ENCODE measurements around the gene TENT4A.

Gene TENT4A

DNA sequence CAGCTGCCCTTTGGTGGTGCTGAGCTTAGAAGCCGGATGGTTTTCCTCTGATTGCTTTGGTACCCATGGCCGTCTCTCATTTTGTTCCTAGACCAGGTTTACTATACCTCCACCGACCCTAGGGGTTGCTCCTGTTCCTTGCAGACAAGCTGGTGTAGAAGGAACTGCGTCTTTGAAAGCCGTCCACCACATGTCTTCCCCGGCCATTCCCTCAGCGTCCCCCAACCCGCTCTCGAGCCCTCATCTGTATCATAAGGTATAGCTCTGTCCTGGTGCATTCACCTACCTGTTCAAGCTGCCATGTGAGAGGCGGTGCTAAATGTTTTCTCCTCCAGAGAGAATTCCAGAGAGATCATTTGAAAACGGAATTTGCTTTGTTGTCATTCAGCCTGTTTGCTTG is 39.5 kb downstream of the TENT4A start:
- DNase-seq (ENCODE audit: low read depth in 2 of 2): no peak

DNA sequence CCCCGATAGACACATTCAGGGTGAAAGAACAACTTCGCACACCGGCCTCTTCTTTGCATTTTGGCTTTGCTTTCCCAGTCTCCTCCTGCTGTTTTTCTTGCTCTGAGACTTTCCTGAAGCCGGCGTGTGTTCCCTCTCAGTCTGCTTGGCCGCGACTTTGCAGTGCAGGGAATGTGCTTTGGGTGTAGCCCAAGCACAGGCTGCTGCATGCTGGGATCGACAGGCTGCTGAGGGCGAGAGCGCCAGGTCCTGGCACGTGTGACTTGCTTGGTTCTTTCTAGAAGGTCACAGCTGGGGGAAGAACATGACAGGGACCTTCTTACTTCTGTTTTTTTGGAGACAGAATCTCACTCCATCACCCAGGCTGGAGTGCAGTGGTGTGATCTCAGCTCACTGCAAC is 40.6 kb downstream of the TENT4A start:
- DNase-seq (ENCODE audit: low read depth in 2 of 2): no peak

DNA sequence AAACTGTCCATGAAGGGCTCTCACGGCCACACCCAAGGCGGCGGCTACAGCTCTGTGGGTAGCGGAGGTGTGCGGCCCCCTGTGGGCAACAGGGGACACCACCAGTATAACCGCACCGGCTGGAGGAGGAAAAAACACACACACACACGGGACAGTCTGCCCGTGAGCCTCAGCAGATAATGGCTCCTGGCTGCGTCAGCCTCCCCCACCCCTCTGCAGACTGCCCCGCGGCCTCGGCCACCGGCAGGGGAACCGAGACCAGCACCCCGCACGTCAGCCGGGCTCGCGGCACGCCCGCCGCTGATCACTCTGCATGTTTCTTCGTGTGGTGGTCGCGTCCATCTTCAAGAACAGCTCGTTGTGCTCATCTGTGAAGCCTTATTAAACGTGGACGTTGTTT is 41.5 kb downstream of the TENT4A start:
- no peak for DNase-seq (ENCODE audit: low read depth in 2 of 2)

DNA sequence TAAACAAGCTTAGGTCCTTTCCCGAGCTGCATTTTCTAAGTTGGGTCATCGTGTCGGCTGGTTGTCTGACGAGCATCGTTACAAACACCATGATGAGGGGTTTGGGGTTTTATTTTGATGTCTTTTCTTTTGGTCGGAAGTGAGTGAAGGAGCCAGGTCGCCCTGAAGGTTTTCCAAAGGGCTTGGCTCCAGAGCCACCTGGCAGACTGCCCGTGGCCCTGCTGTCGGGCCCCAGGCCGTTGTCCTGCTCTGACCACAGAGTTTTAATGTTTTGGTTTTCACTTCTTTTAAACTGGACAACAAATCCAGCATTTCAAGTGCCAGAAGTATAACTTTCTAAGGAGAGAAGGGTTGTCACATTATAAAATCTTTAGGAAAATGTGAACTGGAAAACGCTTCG is 42.3 kb downstream of the TENT4A start:
- no peak for DNase-seq (ENCODE audit: low read depth in 2 of 2)

DNA sequence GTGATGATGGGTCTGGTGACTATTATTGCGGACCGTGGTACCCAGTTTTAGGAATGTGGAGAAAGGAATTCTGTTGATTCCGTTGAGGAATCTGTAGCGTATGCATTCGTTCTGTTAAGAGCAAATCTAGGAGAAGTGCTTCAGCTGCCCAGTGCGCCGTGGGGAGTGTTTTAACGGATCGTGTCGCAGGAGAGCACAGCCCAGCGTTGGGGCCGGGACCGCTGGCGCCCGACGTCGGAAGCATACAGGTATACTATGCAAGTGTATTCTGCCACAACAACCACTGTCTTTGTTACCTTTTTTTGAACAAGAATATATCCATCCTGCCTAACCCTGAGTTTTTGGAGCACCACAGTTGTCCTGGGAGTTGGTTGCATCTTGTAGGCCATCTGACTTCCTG is 42.7 kb downstream of the TENT4A start:
- DNase-seq (ENCODE audit: low read depth in 2 of 2): no peak

DNA sequence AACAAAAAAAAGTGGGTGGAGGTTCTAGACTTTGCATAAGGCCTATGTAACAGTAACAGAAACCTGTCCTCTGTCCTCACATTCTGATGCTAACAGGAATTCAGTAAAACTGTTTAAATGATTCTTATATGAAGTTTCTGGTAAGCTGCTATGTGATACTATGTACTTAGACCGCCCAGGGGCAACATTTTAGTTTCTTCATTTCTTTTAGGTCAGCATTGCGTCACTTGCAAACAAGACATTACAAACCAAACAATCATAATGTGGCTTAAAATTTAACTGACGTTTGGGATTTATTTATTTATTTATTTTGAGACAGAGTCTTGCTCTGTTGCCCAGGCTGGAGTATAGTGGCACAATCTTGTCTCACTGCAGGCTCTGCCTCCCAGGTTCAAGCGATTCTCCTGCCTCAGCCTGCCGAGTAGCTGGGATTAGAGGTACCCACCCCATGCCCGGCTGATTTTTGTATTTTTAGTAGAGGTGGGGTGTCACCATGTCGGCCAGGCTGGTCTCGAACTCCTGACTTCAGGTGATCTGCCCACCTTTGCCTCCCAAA is 44.3 kb downstream of the TENT4A start:
- no peak for DNase-seq (ENCODE audit: low read depth in 2 of 2)

DNA sequence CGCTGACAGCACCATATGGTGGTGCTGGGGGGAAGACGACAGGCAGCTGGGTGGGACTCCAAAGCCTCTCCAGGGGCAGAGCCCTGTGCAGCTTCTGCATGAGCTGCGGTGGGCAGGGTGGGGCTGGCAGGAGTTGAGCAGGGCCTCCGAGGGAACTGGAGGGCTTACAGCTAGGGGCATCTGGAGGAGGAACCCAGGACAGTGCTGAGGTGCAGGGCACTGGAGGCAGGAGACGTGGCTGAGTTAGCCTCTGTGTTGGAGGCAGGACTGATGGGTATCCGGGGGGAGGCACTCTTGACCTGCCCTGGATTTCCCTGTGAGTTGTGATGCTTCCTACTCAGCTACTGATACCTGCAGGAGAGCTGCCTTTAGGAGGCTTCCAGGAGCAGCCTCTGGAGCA is 45.0 kb downstream of the TENT4A start:
- no peak for DNase-seq (ENCODE audit: low read depth in 2 of 2)

DNA sequence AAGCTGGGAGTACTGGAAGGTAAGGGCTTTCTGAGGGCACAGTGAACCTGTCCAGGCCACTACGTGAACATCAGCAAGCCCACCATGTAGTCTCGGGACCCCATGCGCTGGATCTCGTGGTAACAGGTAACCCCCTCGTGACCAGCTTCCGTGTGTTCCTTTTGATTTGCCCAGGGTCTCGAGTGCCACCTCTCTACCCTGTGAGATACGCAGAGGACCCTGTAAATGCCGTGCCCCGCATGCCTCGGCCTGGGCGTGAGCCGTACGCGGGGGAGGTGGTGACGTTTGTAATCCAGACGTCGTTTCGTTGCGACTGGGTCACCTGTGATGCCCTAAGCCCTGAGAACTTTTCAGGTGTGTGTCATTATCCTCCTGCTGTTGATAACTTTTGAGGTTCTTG is 45.5 kb downstream of the TENT4A start:
- no peak for DNase-seq (ENCODE audit: low read depth in 2 of 2)

DNA sequence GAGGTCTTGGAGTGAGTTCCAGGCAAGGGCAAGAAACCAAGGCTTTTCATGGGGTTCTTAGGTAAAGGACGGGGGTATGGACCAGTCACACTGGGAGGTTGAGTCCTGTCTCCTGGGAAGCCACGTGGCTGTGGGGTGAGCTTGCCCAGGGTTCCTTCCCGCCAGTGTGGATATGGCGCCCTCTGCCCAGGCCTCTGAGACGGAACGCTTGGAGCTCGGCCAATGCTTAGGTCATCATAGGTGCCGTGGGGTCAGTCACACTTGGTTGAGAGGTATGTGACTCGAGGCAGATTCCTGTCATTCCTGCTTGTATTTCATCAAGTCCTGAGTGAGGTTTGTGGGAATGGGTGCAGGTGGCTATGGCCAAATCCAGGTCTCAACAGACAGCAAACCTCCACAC is 46.2 kb downstream of the TENT4A start:
- no peak for DNase-seq (ENCODE audit: low read depth in 2 of 2)

DNA sequence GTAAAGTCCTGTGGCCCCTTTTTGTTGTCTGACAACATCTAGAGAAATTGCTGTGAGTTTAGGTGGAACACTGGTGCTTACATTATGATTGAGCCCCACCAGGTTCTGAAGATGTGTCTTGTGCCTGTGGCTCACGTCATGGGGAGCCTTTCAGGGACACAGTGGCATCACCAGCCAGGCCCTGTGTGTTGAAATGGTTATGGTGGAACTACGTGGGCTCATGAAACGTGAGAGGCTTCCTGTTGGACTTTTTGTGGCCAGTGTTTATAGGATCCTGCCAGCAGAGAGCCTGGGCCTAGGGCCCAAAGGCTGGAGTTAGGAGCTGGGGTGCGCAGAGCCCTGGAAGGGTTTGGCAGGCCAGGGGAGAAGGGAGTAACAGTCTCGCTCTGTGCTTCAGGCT is 46.8 kb downstream of the TENT4A start:
- DNase-seq (ENCODE audit: low read depth in 2 of 2): no peak

DNA sequence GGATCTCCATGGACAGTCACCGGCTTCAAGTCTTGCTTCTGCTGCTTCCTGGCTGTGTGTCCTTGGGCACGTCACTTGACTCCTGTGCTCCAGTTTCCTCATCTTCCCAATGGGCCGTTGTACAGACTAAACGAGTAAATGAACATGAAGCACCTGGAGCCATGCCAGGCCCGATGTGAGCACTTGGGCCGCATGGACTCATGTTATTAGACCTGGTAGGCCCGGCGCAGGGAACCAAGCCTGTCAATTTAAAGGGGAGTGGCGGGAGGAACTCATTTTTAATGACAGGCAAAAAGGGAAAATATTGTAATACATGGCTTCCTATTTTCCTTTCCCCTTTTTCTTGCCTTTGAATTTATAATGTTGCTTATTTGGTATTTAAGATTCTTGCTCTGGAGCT is 47.5 kb downstream of the TENT4A start:
- DNase-seq (ENCODE audit: low read depth in 2 of 2): no peak

DNA sequence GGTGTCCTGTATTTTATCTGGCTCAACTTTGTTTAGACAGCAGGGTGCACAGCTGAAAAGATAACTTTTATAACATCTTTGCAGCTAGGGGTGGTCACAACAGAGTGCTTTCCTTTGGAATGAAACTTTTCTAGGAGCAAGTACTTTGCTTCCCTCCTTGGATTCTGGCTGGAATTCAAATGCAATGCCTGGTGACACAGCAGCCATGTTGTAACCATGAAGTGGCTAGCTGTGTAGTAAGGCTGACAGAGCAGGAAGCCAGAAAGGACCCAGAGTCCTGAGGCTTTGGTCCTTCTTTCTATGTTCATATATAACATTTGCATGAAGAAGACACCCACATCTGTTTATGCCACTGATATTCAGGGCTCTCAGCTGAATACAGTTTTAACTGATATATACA is 48.1 kb downstream of the TENT4A start:
- DNase-seq (ENCODE audit: low read depth in 2 of 2): no peak

DNA sequence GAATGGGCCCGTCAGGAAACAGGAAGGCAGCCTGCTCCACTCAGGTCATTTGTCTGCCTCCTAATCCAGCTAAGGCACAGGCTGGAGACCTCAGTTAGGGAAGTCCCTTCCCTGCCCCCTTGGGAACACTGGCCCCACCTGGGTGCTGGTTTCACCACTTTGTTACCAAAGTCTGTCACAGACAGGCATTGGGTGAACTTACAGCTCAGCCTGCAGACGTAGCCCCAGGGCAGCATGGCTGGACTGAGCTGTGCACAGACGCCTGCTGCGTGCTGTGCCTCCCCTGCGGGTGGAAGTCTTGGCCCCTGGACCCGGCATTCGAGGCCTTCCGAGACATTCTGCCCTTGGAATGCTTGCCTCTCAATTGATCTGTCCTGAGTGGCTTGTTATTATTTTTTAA is 48.9 kb downstream of the TENT4A start:
- no peak for DNase-seq (ENCODE audit: low read depth in 2 of 2)

DNA sequence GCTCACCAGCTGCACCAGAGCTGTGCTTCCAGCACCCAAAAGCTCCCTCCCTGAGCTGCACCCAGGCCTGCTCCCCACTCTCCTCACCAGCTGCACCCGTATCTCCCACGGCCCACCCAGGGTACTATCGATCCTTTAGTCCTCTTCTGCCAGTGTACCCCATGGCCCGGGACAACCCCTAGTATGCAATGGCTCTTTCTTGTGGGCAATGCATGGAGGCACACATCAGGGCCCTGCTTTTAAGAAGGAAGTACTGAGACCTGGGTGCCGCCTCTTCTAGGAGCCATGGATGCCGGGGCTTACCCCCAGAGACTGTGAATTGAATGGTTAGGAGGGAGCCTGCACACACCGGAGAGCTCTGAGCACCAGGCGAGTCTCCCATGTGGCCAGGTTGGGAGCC is 49.5 kb downstream of the TENT4A start:
- DNase-seq (ENCODE audit: low read depth in 2 of 2): no peak

DNA sequence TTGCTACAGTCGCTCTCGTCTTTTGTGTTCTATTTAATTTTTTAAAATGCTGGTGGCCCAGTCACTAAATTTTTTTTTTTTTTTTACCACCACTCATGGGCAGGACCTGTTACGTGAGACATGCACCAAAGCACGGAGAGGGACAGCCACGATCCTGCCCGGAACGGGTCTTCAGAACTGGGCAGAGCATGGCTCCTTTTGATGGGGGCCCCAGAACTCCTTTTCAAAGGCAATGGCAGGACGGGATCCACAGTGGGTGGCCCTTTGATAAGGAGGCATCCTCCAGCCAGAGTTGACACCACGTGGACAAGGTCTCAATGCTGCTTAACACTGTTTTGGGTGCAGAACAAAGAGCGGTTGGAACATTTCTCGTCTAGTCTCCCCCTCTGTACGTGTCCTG is 50.0 kb downstream of the TENT4A start:
- no peak for DNase-seq (ENCODE audit: low read depth in 2 of 2)

DNA sequence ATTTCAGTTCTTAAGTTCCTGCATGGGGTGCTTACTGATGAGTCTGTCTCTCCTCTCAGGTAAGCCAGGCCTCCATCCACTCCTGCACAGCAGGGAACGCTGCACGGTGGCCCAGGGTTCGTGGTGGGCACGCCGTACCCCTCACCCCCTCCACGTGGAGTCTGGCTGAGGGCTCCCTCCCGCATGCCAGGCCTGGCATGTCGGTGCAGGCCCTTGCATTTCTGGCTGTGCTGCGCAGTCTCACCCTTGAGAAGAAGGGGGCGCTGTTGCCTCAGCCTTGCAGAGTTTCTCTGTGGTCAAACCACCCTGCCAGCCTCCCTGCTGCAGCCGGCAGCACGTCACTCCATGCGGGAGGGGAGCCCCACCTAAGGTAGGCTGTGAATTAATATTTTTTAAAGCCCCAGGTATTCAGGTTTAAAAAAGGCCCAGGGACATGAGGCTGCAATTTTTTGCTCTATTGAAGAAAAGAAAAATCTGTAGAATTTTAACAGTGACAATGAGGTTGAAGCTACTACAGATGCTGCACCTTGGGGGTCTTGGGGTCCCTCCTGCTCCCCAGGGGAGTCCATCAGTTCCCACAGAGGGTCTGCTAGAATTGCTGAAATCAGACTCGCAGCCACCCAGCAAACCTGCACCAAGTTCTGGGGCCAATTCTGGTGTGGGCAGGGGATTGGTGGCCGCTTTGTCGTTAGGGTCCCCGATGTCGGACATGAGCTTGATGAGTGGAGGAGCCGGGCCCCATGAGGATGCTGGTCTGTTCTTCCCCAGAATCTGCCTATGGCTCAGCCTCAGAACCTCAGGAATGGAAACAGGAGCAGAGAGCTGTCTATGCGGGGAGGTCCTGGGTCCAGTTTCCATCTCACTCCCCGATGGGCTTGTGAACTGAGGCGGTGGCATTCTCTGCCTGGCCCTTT is 52.6 kb downstream of the TENT4A start:
- DNase-seq (ENCODE audit: low read depth in 2 of 2): peak; percentile 57 to 63

DNA sequence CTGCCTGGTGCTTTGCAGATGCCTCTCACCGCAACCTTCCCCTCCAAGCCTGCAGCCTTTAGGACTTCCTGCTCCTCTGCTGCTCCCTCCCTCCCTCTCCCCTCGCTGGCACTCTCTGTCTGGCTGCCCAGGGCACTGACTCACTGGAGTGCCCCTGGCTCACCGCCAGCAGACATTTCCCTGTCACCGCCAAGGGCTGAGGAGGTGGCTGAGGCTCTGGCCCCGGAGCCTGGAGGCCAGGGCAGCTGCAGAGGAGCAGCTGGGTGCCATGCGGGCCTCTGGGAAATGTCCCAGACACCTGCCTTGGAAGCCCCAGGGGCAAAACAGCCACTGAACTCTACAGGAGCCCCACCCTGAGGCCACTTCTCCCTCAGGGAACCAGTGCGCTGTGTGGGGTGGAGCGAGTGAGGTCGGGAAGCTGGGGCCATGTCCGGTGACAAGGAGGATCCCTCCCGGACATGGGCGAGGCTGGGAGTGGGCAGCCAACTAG is 53.4 kb downstream of the TENT4A start:
- DNase-seq (ENCODE audit: low read depth in 2 of 2): peak; percentile 18 to 33

DNA sequence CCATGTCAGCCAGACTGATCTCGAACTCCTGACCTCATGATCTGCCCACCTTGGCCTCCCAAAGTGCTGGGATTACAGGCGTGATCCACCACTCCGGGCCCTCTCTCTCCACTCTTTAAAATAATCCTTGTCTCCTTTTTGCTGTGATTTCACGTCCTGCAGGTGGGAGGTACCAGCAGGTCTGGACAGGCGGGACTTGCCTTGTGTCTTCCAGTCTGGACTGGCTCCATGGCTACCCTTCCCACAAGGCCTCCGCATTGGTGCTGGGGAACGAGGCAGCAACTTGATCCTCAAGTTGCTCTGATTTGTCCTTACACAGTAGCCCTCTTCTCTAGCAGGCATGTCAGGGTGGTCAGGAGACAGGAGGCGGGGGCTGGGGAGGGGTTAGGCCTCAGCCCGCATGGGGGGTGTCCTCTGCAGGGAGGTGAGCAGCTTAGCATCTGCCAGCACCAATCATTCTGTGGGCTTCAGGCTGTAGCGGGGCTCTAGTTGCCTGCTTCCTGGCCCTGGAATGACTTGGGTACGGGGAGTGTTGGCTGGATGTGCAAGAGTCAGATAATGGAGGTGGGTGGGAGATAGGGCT is 54.3 kb downstream of the TENT4A start:
- DNase-seq (ENCODE audit: low read depth in 2 of 2): no peak

DNA sequence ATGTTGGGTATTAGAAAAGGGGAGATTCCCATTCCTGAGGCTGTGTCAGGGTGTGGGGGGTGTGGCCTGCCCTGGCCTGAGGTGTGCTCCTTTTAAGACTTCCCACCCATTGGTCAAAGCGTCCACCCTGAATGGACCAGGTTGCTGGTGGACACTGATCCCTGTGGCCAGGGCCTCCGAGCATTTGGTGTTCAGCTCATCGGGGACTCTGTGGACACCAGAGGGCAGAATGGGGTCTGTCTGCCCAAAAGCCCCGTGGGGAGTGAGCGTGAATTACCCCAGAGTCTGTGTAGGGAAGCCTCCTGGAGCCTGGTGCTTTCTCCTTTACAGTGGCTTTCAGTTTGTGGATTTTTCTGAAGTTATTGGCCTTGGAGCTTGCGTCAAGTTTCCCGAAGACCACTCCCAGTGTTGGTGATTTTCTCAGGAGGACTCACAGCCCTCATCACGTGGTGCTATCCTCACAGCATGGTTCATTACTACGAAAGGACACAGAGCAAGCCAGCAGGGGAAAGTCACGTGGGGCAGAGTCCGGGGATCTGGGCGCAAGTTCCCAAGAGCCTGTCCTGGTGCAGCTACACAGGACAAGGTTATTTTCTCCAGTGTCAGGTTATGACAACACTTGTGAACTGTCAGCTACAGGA is 55.5 kb downstream of the TENT4A start:
- no peak for DNase-seq (ENCODE audit: low read depth in 2 of 2)

DNA sequence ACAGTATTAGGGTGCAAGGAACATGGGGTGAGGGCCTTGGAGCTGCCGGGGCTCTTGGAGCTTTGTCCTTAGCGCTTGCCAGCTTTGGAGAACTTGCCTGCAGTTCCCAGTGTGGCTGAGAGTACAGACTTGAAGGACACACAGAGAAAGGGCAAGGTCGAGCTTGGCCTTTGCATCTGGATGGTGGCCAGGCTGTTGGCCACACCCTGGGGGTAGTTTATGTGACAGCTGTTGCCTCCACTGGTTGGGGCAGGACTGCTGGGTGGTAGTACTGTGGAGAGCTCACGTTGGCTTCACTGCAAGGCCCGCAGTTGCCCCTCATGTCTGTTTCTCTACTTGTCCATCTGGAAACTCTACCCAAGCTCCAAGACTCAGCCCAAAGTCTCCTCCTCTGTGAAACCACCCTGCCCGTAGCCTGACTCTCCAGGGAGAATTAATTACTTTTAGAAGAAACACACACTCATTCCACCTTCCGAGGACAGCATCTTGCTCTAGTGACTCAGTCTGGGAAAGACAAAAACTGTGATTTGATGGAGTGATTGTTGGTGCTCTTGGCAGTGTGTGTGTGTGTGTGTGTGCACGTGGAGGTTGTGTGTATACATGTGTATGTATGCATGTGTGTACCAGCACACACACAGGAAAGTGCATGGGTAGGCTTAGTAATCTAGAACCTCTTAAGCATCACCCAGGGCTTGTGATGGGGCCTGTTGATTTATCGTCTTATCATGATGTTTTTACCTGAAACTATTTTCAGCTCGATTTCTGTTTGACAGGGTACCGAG is 57.8 kb downstream of the TENT4A start:
- no peak for DNase-seq (ENCODE audit: low read depth in 2 of 2)

DNA sequence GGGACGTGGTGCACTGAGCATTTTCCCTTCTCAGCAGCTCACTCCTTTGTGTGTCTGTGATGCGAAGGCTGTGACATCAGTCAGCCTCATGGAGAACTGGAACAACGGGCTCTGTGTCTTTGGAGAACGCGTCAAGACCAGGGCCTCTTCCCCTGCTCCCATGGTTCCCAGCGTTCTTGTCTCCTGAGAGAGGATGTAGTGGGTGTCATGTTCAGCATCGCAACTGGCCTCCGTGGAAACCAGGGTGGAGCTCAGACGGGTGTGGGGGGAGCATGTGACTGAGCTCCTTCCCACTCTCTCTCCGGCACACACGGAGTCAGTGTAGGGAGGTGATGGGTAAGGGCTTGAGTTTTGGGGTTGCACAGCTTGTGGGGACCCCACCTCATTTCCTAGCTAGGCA is 59.7 kb downstream of the TENT4A start:
- no peak for DNase-seq (ENCODE audit: low read depth in 2 of 2)

Data from stimulated activated CD4-positive, alpha-beta T cell treated with anti-CD3 and anti-CD28 coated beads, Interleukin-15, amount 100 ng/mL, for 48 hours (primary cell).